Daoy (cell line): ENCODE results near the gene MEN1. TPM values are rescaled to one million over a fixed set of nuclear protein-coding genes. Genes with fewer than 3 reads are reported as not detected.
A peak's percentile ranks its signal among the peaks of the same experiment; 100 is the strongest.
"Not testable (repeated sequence)": the region's sequence is repeated elsewhere in the genome, so short reads cannot be mapped to it uniquely, and the experiment has no call there.

ENCODE experiments used
- DNase-seq: peaks from one replicate; pipeline ENCODE4 v3.0.0-alpha.2; 2015; ENCODE audit warnings: low read depth
- total RNA-seq: library from RNA; depleted of rRNA; stranded (reverse); fragments of >200 nt; shearing (Covaris generic); gene quantifications from 2 replicates; pipeline ENCODE4 v1.2.3, GENCODE V29; 2014

MEN1 gene
- total RNA-seq, 1 experiment from 2014 or later = 15.0 TPM

DNA sequence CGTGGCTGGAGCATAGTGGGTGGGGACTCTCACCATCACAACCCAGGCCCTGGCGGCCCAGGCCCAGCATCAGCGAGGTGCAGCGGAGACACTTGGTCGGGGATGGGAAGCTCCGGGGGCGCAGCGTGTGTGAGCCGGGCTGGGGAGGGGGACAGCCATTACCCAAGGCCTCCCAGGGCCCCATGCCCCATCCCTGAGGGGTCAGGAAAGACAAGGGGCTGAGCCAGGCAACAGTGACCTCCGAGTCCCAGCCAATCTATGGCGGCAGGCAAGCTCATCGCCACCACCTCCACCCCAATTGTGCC, 22.8 kb upstream of the MEN1 start:
- no peak for DNase-seq

DNA sequence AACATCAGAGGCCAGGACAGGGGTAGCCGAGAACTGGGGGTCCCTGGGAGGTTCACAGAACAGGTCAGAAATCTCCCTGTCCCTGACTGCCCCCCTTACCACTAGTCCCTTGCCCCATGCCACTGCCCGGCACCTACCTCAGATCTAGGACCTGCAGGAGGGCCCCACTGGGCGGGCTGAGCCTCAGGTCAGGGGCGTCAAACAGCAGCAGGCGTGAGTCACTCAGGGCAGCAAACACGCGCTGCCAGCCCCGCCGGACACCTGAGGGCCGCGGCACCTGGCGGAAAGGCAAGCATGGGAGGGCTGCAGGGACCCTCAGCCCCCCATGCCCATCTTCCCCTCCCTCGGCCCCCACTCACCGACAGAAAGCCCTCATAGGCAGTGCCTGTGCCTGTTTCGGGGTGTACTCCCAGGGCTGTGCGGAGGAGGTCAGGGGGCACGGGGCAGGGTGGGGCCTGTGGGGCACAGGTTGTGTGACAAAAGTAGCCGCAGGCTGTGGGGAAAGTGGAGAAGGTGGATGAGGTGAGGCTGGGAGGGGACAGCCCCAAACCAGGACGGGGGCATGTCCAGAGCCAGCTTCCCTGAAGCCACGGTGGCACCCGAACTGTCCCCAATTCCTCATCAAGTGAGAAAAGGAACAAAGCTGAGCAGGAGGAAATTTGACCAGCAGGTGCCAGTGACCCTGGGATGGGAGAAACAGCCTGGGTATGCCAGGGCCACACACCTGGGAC, 22.3 kb upstream of the MEN1 start:
- DNase-seq = no peak

DNA sequence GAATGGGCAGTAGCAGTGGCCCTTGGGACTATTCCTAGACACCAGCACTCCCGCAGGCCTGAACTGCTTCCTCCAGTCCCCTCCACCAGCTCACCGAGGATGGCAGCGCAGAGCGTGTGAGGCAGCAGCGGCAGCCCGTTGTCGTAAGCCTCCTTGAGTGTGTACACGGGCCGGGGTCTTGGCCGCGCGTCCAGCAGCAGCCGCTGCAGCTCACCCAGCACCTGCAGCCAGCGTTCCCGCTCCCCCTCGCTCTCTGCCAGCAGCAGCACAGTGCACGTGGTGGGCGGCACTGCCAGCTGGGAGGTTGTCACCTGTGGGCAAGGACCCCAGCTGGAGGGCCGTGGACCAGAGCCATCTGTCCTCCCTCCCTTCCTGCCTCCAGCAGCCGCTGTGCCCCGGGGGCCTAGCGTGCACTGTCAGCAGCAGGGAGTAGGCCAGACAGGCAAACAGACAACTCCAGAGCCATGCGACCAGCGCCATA, 21.1 kb upstream of the MEN1 start:
- DNase-seq = no peak

DNA sequence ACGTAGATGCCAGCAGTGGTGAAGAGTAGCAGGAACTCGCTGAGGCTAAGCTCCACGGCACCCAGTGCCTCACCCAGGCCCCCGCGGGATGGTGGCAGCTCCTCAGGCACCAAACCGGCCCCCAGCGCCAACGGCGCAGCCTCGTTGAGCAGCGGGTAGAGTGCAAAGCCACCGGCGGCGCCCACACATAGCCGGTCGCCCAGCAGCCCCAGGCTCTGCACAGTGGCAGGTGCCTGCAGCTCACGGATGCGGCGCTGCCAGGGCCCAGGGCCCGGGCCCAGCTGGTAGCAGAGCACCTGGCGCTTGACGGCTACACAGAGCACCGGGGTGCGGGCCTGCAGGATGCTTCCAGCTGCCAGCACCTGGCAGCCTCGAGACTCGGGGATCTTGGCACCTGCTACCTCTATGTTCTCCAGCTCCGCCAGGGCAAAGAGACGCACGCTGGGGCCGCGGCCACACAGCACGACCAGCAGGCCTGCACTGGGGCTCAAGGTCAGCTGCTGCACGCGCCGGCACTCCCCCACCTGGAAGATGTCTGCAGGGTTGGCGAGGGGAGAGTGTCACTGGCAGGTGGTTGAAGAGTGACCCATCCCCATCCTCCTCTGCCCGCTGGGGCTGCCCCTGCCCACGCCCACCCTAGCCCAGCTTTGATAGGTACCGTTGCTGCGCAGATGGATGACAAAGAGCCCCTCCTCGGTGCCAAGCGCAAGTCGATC, 19.3 kb upstream of the MEN1 start:
- DNase-seq = no peak

DNA sequence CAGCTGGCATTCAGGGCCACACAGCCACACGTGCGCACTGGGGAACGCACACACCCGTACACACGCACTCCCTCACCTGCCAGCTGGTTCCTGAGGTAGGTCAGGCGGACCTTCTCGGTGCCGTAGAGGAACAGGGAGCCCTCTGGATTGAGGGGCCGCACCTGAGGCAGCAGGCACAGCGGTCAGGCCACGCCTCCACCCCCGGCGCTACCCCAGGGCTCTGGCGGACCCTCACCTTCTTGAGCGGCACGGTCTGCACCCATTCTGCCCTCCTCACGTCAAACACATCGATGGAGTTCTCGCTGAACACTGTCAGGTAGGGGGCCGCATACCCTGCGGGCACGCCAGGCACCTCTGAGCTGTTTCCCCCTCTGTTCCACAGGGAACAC, 17.1 kb upstream of the MEN1 start:
- no peak for DNase-seq

DNA sequence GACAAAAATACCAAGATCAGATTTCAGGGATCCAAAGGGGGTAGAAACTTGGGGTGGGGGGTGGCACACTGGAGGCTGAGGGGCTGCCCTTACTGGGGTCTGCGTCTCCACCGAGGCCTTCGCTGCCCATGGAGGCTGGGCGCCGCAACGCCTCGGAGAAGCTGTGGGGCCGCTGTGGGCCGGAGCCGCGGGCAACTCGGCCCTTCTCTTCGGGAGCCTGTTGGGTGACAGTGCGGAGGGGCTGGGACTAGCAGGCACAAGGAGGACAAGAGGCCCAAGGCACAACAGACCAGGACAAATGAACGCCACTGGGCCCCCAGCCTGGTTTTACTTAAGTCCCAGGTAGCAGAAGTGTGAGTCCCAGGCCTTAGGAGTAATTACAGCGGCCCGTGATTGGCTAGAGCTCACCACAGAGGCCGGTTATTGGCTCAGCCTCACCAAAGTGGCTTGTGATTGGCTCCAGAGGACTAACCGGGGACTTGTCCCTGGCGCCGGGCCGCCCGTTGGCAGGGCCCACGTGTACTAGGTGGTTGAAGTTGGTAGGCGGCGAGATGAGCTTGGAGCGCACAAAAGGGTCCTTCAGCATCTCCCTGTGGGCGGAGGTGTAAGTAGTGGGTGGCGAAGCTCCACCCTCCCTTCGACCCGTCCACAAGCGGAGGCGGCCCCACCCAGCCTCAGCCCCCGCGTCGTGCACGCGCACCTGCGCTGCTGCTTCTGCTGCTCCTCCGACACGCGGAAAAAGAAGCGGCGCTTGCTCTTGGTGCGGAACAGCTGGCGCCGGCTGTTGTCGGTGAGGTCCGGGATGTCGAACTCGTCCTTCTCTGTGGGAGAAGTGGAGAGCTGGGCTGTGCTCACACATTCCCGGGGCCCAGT, 16.5 kb upstream of the MEN1 start:
- DNase-seq = no peak

DNA sequence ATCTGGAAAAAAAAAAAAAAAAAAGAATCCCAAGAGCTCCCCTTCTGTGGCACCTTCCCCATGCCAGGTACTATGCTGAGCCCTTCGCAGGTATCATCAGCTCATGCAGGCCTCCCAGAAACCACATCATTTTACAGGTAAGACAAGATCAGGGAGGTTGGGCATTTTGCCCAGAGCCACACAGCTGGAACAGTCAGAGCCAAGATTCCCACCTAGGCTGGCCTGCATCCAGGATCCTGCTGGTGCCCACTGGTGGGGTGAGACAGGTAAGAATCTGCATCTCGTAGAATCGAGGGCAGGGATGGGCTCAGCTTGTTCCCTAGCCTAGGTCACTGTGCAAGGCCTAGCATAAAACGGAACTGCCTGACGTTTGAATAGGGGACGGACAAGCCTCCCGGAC, 15.7 kb upstream of the MEN1 start:
- DNase-seq = no peak

DNA sequence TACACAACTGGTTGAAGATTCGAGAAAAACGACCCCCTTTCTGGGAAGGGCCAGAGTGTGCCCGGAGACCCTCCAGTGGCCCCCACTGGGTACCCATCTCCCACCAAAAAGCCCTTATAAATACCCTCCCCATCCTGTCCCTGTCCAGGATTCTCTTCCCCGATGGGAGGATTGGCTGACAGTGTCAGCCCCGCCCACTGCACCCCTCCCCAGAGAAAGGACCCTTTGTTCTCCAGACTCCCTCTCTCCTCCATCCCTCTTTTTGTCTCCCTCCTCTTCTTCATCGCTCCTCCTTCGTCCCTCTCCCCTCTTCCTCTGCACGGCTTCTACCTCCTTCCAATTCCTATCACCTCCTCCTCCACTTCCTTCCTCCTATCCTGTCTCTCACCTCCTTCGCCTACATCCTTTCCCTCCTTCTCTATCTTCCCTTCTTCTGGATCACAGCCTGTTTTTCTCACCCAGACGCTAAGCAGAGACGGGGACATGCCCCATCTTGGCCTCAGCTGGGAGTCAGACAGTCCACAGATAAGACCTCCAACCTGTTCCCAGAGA, 13.3 kb upstream of the MEN1 start:
- no peak for DNase-seq

DNA sequence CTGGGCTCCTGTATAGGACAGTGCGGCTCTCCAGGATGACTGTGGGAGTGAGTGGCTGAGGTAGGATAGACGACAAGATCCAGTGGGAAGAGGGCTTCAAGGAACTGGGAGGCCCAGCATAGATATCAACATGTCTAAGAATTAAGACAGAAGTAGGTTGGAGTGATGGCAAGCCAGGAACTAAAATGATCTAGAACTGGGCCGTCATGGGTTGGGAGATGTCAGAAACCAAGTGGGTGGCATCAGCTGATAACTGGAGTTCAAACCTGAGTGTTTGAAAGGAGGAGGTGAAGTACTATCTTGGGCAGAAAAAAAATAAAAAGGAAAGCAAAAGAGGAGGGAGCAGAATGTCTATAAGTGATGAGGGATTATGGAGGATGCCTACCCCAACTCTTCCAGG, 7.1 kb upstream of the MEN1 start:
- DNase-seq = no peak

DNA sequence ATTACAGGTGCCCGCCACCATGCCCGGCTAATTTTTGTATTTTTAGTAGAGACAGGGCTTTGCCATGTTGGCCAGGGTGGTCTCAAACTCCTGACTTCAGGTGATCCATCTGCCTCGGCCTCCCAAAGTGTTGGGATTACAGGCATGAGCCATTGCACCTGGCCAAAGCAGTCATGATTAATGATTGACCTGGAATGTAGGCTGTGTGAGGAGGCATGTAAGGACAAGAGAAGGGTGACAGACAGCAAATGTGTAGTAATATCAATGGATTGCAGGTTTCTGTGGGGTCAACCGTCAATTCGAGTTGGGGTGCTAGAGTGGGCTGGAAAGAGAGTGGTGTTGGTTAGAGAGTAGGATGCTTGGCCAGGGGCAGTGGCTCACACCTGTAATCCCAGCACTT, 5.1 kb upstream of the MEN1 start:
- DNase-seq = not testable (repeated sequence)

DNA sequence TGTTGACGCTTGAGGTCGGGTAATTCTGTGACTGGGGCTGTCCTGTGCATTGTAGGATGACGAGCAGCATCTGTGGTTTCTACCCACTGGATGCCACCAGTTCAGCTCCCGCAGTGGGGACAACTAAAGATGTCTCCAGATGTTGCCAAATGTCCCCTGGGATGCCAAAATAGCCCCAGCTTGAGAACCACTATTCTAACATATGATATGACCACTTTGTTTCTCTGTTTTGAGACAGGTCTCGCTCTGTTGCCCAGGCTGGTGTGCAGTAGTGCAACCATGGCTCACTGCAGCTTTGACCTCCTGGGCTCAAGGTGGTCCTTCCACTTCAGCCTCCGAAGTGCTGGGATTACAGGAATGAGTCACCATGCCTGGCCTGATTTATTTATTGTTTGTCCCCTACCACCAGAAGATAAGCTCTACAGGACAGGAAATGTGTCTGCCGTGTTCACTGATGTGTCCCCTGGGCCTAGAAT, 4.4 kb upstream of the MEN1 start:
- DNase-seq = no peak

DNA sequence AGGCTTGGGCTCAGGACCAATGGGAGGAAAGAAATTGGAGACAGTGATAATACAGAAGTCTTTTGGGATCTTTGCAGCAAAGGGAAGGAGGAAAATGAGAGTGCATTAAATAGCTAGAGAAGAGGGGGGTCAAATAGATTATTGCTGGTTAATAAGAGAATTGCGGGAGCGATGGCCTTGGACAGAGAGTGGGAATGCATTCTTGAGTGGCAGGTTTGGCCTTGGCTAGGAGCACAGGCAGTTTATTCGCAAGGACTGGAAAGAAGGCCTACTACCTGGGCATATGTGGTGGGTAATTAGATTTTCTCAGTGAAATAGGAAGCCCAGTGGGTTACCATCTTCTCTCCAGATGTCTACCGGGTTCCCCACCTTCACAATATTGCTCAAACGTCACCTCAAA, 3.5 kb upstream of the MEN1 start:
- DNase-seq = no peak

DNA sequence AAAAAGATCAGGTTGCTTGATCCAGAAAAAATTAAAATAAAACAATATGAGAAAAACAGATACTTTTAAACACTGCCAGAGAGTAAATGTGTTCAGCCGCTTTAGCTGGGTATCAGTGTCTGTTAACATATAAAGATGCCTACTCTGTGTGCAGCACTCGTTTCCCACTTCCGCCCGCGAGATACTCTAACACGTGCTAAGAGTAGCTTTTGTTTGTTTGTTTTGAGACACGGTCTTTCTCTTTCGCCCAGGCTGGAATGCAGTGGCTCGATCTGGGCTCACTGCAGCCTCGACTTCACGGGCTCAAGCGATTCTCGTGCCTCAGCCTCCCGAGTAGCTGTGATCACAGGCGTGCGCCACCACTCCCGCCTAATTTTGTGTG, 531 bp upstream of the MEN1 start:
- no peak for DNase-seq

DNA sequence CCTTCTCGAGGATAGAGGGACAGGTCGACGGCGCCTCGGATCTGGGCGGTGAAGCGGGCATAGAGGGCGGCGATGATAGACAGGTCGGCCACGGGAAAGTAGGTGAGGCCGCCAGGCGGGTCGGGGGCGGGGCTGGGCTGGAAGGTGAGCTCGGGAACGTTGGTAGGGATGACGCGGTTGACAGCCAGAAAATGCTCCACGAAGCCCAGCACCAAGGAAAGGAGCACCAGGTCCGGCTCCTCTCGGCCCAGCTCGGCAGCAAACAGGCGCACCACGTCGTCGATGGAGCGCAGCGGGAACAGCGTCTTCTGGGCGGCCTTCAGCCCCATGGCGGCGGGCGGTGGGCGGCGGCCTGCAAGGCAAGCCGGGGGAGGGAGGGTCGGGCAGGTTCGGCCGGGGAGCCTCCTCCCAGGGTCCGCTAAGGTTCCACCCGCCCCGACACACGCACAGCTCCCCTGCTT, 540 bp downstream of the MEN1 start:
- DNase-seq = peak; percentile 17

DNA sequence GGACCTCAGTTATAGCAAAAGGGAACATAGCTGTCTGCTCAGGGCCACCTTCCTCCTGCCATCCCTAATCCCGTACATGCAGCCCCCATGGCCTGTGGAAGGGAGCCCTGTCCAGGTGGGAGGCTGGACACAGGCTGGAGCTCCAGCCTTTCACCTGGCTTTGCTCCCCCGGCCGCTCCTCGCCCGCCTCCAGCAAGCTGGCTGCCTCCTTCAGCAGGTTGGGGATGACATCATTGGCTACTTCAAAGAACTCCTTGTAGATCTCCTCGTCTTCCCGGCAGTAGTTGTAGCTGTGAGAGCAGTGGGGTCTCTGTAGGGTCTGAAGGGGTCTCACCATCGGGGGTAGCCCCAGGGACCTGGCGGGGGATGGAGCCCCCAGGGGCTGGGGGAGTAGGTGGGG, 4.9 kb downstream of the MEN1 start:
- DNase-seq = no peak

DNA sequence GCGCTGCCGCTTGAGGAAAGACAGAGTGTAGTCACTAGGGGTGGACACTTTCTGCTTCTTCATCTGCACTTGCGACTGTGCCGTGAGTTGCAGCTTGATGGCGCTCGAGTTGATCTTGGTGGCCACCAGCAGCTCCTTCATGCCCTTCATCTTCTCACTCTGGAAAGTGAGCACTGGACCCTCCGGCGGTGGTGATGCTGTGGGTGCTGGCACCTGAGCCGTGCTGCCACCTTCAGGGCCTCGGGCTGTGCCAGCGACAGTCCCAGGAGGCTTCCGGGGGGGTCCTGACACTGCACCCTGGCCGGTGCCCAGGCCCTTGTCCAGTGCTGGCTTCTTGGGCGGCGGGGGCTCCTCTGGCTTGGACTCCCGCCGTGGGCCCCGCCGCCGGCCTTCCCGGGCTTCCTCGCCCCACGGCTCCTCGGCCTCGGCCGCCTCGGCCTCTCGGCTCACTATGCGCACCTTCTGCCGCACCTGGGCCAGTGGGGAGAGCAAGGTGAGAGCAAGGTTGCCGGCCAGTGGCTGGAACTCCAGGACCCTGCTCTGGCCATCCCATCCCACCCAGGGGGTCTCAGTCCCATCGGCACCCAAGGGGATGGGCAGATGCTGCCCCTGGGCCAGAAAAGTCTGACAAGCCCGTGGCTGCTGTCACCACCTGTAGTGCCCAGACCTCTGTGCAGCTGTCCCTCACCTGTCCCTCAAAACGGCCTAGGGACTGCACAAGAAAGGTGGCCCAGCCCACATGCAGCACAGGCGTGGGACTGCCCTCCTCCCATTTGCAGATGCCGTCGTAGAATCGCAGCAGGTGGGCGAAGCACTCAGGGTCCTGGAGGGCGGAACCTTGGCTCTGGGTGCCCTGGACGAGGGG, 5.8 kb downstream of the MEN1 start:
- DNase-seq = no peak

DNA sequence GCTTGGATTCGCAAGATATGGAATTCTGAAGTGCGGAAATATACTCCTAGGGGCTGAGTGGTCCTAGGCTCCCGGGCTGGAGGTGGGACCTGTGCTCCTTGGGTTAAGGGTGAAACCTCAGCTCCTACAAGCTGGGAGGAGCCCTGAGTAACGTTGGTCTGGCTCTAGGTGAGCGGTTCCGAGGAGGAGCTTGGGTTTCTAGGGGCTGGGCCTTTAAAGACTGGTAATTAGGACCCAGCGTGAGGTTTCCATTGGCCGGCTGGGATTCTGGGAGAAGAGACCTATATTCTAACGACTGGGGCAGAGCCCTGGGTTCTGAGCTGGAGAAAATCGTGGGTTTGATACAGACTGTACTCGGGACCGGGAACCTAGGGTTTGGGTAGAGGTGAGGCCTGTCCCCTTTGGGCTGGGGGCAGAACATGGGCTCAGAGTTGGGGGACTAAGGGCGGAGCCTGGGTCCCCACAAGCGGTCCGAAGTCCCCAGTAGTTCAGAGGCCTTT, 6.5 kb downstream of the MEN1 start:
- DNase-seq = peak; percentile 35

DNA sequence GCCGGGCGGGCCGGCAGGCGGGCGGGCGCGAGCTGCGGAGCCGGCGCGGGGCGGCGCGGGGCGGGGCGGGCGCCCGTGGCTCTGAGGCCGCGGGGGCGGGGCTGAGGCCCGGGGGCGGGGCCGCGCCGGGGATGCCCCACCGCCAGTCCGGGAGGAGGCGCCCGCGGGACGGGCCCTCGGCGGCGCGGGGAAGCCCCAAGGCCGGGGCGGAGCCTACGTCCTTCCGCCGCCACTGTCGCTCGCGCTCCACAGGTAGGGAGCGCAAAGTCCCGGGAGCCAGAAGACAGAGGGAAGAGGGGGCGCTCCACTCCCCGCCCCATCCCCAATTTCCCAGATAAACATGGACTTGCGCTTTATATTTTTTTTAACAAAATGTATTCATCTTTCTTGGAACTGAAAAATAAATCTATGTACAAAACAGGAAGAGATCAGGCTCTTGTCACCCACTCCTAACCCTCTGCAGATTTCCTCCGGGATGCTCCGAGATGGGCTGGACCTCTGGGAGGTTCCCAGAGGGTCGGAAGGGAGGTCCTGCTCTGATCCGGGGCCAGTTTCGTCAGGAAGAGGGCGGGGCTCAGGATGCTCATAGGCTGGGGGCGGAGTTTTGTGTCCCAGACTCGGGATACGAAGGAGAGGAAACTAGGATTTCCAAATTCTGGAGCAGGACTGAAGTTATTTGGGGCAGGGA, 7.0 kb downstream of the MEN1 start, which contains the start of gene MAP4K2:
Gene MAP4K2 (minus strand): TSS at position 57 of the 688 bp plus-strand sequence. CDS start 65 bp downstream, outside the sequence.
- peak; percentile 88 for DNase-seq

DNA sequence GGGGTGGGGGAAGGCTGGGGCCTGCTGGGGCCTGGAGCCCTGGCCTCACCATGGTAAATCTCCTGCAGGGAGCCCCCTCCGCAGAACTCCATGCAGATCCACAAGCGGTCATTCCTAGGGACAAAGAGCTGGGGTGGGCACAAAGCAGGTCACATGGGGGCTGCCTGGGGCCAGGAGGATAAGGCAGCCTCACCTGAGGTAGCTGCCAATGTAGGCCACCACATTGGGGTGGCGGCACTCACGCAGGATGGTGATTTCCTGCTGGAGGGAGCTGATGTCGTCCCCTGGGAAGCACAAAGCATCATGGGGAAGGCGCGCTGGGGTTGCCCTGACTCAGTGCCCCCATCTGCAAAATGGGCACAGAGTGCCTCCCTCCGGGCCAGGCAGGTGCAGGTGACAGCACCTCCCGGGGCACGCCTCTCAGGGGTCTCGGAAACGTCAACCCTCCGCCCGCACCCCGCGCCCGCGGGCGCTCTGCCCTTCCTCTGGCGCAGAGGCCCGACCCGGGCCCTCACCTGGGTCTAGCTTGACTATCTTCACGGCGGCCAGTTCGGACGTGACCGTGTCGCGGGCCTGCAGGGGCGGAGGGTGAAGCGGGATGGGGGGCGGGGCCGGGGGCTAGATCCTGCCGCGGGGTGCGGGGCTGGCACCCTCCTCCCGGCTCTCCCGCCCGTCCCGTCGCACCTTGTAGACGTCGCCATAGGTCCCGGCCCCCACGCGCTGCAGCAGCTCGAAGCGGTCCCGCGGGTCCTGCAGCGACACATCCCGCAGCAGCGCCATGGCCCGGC, 7.8 kb downstream of the MEN1 start:
- DNase-seq = no peak
